SK-N-MC (cell line): ENCODE data around the gene RAP1GAP.

Experiments
- EZH2 ChIP-seq: fragments of 200-600 bp; sonication (generic); IDR thresholded peaks from one replicate; pipeline ENCODE4 v1.6.1; 2017; ENCODE audit warnings: antibody characterized with exemption
- FOXP2 ChIP-seq: optimal IDR thresholded peaks from 2 replicates; pipeline ENCODE3; 2011; ENCODE audit warnings: mild to moderate bottlenecking, moderate library complexity; ENCODE audit not compliant: insufficient read depth; ENCODE audit errors: extremely low read length, control extremely low read depth
- POLR2AphosphoS5 ChIP-seq: IDR thresholded peaks from 2 replicates; pipeline ENCODE4 v1.6.1; 2012; ENCODE audit warnings: mild to moderate bottlenecking, low read depth, low read length, borderline replicate concordance

DNA sequence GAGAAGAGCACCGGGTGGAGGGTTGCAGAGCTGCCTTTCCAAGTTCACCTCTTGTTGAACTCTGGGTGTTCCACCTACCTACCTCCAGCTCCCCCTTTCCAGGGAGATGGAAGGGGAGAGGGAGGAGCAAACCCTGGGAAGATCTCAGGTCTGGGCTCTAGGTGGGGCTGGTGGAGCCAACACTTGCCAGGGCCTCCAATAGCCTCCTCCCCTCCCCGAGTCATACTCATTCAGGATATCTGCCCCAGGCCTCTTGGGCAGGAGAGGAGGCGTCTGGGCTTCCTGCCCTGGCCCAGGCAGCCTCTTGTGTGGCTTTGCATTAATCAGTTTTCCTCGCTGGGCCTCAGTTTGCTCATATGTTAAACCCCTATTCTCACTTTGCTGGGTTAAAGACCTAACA is 13.4 kb downstream of the RAP1GAP start:
- no peak for TF ChIP-seq EZH2
- 0 out of 2 replicates have a peak, but pooled peaks have one; percentile 19 for TF ChIP-seq POLR2AphosphoS5
- TF ChIP-seq FOXP2 = no peak
